ENCODE data around the gene FRS3.
"Not testable (repeated sequence)": the region's sequence is repeated elsewhere in the genome, so short reads cannot be mapped to it uniquely, and the experiment has no call there.

FRS3 gene

GRCh38 chr6:41814629-41815028 lies 34.9 kb upstream of the FRS3 start:
- H2AFZ ChIP-seq (ENCODE audit: low read depth) = no peak overlapping the region
- H3K9ac ChIP-seq = no peak overlapping the region
- no peak overlapping the region for H3K4me3 ChIP-seq (IDR thresholded peaks at IDR 0.05; ENCODE audit: insufficient read depth, low read depth, low read length)
- H3K79me2 ChIP-seq (ENCODE audit: insufficient read depth, low read depth) = no peaks in the 10 kb centered on the region
- no peak overlapping the region for H3K4me2 ChIP-seq
- H3K27ac ChIP-seq = no peak overlapping the region
- no peaks in the 10 kb centered on the region for H3K36me3 ChIP-seq (ENCODE audit: insufficient read depth)
- H3K27me3 ChIP-seq (ENCODE audit: insufficient read depth, low read depth) = no peaks in the 10 kb centered on the region
- no peaks in the 10 kb centered on the region for H4K20me1 ChIP-seq (ENCODE audit: insufficient read depth)
- TF ChIP-seq CTCF (conservative IDR thresholded peaks at IDR 0.05; ENCODE audit: low read depth, low read length) = no peak
- peaks cover 12% of the 10 kb centered on the region for H3K4me1 ChIP-seq (ENCODE audit: low read depth, poor library complexity, severe bottlenecking)

- H3K27ac ChIP-seq = no peak overlapping the region
Measured at GRCh38 chr6:41813956-41814355, 34.3 kb upstream of the FRS3 start.

GRCh38 chr6:41813469-41813868 lies 33.8 kb upstream of the FRS3 start:
- H4K20me1 ChIP-seq (ENCODE audit: insufficient read depth) = no peaks in the 10 kb centered on the region
- no peak overlapping the region for H3K9ac ChIP-seq
- H3K27ac ChIP-seq = no peak overlapping the region
- no peak overlapping the region for H2AFZ ChIP-seq (ENCODE audit: low read depth)
- H3K79me2 ChIP-seq (ENCODE audit: insufficient read depth, low read depth) = no peaks in the 10 kb centered on the region
- no peak overlapping the region for H3K4me3 ChIP-seq (IDR thresholded peaks at IDR 0.05; ENCODE audit: insufficient read depth, low read depth, low read length)
- no peaks in the 10 kb centered on the region for H3K36me3 ChIP-seq (ENCODE audit: insufficient read depth)
- H3K4me1 ChIP-seq (ENCODE audit: low read depth, poor library complexity, severe bottlenecking) = peaks cover 12% of the 10 kb centered on the region
- H3K4me2 ChIP-seq = no peak overlapping the region
- no peaks in the 10 kb centered on the region for H3K27me3 ChIP-seq (ENCODE audit: insufficient read depth, low read depth)
- no peak for TF ChIP-seq CTCF (conservative IDR thresholded peaks at IDR 0.05; ENCODE audit: low read depth, low read length)

More at GRCh38 chr6:41813956-41814355, 34.3 kb upstream of the FRS3 start:
- no peak for TF ChIP-seq CTCF (conservative IDR thresholded peaks at IDR 0.05; ENCODE audit: low read depth, low read length)
- Histone ChIP-seq H3K9ac (no peak overlapping the region), H2AFZ (ENCODE audit: low read depth) (no peak overlapping the region), H3K79me2 (ENCODE audit: insufficient read depth, low read depth) (no peaks in the 10 kb centered on the region), H3K4me2 (no peak overlapping the region), H3K27me3 (ENCODE audit: insufficient read depth, low read depth) (no peaks in the 10 kb centered on the region), H3K4me3 (IDR thresholded peaks at IDR 0.05; ENCODE audit: insufficient read depth, low read depth, low read length) (no peak overlapping the region), H4K20me1 (ENCODE audit: insufficient read depth) (no peaks in the 10 kb centered on the region), H3K4me1 (ENCODE audit: low read depth, poor library complexity, severe bottlenecking) (peaks cover 12% of the 10 kb centered on the region), H3K36me3 (ENCODE audit: insufficient read depth) (no peaks in the 10 kb centered on the region)

GRCh38 chr6:41811946-41812345 lies 32.2 kb upstream of the FRS3 start:
- H2AFZ ChIP-seq (ENCODE audit: low read depth); H3K27me3 ChIP-seq (ENCODE audit: insufficient read depth, low read depth); H3K4me2 ChIP-seq; H3K9ac ChIP-seq; H3K36me3 ChIP-seq (ENCODE audit: insufficient read depth); H3K27ac ChIP-seq; H3K4me3 ChIP-seq (IDR thresholded peaks at IDR 0.05; ENCODE audit: insufficient read depth, low read depth, low read length); H3K79me2 ChIP-seq (ENCODE audit: insufficient read depth, low read depth); H4K20me1 ChIP-seq (ENCODE audit: insufficient read depth): not testable (repeated sequence)
- peaks cover 12% of the 10 kb centered on the region for H3K4me1 ChIP-seq (ENCODE audit: low read depth, poor library complexity, severe bottlenecking)

GRCh38 chr6:41811095-41811494 lies 31.4 kb upstream of the FRS3 start:
- Histone ChIP-seq H3K27me3 (ENCODE audit: insufficient read depth, low read depth) (no peaks in the 10 kb centered on the region), H3K4me3 (IDR thresholded peaks at IDR 0.05; ENCODE audit: insufficient read depth, low read depth, low read length) (no peak overlapping the region), H3K27ac (no peak overlapping the region), H3K4me2 (no peak overlapping the region), H3K9ac (no peak overlapping the region), H3K79me2 (ENCODE audit: insufficient read depth, low read depth) (no peaks in the 10 kb centered on the region), H3K36me3 (ENCODE audit: insufficient read depth) (no peaks in the 10 kb centered on the region), H2AFZ (ENCODE audit: low read depth) (no peak overlapping the region), H4K20me1 (ENCODE audit: insufficient read depth) (no peaks in the 10 kb centered on the region), H3K4me1 (ENCODE audit: low read depth, poor library complexity, severe bottlenecking) (peaks cover 12% of the 10 kb centered on the region)
- no peak for TF ChIP-seq CTCF (conservative IDR thresholded peaks at IDR 0.05; ENCODE audit: low read depth, low read length)

All from KMS-11 (cell line).